GM19099 (cell line): ENCODE results near the gene SLC9A9.

ENCODE experiments used
- POLR2A ChIP-seq: IDR thresholded peaks from 3 replicates; pipeline ENCODE4 v1.6.1; 2011; ENCODE audit warnings: low read depth; ENCODE audit not compliant: insufficient read length; ENCODE audit errors: extremely low read depth

The SLC9A9 gene

DNA sequence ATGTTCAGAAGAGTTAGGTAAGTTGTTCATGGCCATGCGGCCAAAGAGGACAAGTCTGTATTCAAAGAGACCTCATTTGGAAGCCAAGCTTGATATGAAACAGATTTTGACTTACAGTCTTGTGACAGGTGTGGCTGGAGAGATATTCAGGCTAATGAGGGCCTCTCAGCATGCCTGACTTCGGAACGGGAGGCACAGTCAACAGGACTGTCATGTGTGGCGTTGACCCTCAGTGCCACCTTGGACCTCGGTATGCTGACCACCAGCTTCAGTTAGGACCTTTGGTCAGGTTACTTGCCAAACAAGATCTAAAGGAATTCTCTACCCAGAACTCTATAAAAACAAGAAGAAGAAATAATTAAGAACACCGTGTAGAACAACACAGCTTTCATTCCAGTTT lies 604.6 kb downstream of the SLC9A9 start:
- no peak for TF ChIP-seq POLR2A

DNA sequence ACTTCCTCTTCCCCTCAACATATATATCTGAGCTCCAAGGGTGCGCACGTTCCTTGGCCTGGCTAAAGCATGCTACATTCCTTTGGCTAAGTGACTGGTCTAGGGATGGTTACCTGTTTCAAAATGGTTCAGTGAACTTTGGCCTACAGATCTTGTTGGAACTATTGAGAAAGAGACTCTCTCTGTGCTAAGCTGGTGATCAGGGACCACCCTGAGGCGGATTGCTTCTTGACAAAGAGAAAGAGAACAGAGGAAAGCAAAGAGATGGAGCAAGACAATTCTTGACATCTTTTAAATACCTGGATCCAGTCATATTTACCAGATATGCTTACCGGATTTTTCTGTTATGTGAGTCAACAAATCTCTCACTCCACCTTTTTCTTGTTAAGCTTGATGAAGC lies 605.6 kb downstream of the SLC9A9 start:
- TF ChIP-seq POLR2A = no peak

DNA sequence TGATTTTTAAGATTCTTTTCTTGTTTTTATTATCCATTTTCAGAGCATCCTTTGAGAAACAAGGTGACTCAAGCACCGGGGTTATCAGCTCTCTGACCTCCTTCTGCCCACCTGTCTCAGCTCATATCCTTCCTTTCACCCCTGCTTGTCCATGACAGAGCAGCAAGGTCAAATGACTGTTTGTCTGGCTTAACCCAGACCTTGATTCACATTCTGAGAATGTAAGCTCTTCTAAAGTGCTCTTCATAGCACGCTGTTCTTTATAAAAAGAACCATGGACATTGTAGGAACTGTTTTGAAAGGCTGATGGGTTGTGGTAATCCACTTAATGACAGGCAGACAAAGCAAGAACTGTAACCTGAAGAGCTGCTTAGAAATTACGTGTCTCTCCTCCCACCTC lies 606.2 kb downstream of the SLC9A9 start:
- TF ChIP-seq POLR2A = no peak

DNA sequence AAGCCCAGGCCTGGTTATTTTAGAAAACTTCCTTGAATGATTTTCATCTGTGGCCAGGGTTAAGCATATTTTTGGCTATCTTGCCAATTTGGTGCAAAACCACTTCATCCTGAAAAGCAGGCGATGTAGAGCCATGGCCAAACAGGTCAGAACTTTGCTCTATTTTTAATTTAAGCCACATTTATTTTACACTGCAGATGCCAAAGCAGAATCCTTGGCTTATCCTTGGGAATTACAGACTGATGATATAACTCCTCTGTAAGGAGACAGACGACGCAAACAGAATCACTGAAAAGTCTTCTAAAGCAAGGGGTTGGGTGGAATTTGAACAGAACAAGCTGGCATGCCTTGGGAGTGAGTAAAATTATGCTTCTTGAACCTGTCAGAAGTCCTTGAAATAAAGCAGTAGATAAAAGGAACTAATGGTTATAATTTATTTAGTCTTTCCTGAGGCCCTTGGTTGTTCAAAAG lies 606.8 kb downstream of the SLC9A9 start:
- TF ChIP-seq POLR2A = no peak

DNA sequence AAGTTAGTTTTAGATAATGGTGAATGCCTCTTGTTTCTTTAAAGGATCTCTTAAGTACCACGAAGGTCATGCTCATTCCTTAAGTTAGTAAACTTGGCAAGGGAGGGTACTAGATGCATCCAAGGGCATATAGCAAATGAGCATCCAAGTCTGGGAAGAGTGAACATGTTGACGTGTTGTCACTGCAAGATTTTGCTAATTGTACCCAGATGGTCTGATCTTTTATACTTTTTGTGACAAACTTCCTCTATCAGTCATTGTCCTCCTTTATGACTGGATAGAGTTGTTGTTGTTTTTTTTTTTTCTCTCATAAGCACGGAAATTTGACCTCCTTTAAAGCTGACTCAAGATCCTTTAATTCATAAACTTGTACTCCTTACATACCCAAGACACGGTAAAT lies 607.4 kb downstream of the SLC9A9 start:
- TF ChIP-seq POLR2A = no peak

DNA sequence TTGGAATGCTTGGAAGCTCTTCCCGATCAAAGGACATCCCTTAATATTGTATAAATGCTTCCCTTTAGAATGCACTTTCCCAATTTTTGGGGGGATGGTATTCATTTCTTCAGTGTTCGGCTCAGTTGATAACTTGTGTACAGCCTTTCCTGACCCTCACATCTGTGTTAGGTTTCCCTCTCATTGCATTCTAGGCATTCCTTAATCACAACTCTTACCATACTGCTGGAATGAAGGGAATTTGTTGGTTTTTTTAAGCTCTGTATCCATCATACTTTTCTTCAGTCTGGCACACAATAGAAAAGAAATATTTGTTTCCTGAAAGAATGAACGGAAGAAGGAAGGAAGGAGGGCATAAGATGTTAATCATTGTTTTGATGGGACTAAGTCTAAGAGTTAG lies 609.2 kb downstream of the SLC9A9 start:
- no peak for TF ChIP-seq POLR2A

DNA sequence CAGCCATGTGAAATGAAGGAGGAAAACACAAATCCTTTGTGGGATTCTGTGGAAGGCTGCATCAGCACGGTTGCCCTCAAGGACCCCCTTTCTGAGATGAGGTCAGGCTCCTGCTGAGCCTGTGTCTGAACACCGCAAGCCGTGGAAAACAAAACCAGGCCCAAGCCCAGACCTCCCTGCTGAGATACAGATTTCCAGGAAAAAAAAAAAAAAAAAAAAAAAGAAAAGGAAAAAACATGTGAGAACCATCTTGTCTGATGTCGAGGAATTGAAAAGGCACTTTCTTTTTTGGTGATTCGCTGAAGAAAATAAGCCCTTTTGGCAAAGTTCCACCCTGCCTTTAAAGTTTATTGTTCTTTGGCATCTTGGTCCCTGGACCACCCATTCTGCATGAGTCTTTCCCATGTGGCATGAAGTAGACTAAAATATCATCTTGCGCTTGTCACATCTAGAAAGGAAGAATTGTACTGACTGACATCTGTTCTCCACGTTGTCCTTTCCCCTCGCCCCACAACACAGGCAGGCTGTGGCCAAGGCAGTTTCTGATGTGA lies 611.1 kb downstream of the SLC9A9 start:
- no peak for TF ChIP-seq POLR2A

DNA sequence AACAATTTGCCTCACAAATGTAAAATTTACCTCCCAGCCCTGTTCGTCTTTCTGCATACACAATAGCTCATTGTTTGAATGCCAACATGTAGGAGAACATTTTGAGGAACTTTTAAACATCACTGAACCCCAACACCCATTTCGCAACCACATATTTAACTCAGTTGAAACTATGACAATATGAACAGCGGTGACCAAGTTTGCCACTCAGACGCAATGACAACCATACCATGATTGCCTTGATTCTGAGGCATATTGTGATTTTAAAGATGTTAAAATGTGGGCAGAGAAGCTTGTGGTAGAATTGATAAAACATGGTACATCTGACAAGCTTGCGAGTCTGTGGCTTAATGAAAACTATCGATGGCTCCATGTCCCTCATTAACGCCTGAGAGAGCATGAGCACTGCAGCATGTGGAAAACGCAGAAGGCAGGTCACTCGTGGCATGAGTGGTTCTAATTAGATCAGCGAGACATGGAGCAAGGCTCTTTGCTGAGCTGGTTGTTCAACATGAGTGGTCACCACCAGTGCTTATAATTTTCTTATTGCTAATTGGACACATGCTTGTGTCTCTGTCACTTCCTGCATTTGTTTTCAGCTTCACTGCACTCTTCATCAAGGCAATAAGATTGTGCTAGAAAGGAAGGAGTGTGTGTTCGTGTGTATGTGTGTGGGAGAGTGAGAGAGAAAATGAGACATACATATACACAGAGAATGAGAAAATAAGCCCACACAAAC lies 611.9 kb downstream of the SLC9A9 start:
- TF ChIP-seq POLR2A = no peak

DNA sequence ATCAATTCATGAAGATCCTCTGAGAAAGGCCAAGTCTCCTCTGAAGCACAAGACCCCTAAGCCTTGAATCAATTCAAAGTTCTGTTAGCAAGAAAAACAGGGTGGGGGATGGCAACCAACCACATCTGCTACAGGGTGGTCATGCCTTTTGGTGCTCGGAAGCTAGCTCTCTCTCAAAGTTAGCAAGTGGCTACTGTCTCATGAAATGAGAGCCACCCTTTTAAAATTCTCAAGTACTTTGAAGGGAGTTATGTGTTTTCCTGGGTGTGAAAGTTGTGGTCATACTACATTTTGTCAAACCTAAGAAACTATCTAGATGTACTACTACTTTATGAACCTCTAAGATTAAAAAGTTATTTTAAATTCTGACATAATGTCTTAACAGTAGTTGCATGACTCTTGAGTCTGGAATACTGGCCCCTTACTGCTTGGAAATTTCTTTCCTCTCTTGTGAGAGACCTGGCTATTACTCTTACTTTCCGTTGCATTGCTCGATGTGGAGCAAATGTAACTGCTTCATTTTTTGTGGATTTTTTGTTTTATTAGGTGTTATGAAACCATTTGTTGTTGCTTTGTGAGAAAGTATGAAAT lies 612.6 kb downstream of the SLC9A9 start:
- TF ChIP-seq POLR2A = no peak

DNA sequence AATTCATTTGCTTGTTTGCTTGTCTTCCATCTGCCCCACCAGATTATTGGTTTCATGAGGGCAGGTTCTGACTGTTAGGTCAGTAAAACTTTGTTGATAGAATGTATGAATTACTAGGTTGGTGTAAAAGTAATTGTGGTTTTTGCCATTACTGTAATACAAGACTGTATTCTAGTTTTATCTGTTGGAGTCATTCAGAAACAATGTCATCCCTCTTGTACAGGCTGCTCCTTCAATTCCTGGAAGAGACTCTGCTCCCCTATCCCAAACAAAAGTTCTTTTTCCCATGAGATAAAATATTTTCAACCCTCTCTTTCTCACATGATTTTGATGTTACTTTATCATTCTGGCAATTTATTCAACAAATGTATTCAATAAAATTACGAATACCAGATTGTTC lies 613.7 kb downstream of the SLC9A9 start:
- TF ChIP-seq POLR2A = no peak

DNA sequence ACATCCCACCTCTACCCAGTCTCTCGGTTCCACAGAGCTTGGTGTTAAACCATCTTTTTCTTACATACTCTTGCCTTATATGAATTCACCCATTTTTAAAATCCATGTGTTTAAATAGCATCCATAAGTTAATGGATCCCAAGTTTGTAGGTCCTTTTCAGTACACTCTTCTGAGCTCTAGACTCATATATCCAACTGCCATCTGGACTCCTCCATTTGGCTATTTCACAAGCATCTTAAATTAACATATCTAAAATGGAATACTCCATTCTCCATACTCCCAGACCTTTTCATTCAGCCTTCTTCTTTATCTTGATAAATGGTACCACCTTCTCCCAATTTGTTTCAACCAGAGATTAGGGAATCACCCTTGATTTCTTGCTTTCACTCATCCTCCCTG lies 615.3 kb downstream of the SLC9A9 start:
- no peak for TF ChIP-seq POLR2A

DNA sequence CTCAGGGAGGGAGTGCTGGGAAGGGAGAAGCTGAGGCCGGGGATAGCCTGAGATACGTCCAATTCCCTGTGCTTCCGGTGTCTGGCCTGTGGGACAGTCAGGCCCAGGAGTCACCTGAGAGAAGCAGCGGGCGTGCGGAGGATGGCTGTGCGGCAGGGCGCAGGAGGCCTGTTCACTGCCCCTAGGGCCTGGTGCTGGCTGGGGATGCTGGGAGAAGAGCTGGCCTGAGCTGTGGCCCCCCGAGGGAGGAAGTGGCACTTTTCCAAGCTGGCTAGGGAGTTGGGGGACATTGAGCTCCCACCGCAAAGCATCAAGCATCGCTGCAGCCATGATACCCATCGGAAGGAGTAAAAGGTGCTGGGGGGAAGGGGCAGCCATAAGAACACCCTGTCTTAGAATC lies 619.9 kb downstream of the SLC9A9 start:
- TF ChIP-seq POLR2A = no peak

DNA sequence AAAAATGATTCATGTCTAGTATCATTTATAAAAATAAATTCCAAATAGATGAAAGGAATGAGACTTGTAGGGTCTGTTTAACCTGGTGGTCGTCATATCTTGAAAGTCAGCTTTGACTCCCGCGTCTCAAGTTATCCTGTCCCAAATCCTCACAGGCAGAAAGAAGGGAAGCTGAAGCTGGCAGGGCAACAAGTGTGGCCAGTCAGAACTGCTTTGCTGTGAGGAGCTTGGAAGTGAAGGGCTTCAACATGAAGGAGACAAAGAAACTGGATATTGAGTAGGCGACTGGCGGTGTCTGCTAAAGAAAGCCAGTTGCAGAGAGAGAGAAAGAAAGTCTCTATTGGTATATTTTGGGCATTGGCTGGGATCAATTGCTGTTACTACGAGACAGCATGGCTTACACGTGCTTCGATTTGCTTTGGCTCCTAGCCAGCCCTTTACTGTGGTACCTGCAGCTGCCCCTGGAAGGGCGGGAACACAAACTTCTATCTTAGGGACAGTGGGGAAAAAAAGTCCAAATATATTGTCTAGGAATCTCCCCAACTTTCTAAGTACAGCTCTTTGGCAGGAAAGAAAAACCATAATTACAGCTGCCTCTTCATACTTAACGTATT lies 621.5 kb downstream of the SLC9A9 start:
- TF ChIP-seq POLR2A = no peak

DNA sequence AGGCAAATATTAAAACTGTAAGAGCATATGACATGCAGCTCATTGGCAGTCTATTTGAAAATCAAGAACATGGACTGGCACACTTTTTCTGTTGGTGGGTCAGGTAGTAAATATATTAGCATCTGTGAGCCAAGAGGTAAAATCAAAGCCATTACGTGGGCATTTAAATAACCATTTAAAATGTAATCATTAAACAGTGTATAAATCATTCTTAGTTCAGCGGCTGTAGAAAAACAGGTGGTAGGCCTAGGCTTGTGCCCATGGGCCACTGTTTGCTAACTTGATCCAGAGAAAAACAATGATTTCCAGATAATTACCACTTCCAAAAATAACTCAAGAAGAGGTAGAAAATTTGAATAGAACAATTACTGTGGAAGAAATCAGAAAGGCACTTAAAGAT lies 623.6 kb downstream of the SLC9A9 start:
- no peak for TF ChIP-seq POLR2A

DNA sequence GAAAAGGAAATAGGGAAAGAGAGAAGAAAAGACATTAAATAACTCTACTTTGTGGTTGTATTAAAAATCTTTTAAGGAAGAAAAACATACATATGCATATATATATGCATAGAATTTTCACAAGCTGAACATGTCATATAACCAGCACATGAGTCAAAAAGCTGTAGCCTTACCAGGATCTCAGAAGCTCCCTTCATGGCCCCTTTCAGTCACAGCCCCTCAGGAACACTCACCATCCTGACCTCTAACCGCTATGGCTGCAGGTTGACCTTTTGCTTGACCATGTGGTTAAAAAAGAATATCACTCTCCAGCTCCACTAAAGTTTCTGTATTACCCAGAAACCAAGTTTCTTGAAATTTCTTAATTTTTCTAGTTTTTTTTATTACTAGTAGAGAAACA lies 625.3 kb downstream of the SLC9A9 start:
- TF ChIP-seq POLR2A = no peak

DNA sequence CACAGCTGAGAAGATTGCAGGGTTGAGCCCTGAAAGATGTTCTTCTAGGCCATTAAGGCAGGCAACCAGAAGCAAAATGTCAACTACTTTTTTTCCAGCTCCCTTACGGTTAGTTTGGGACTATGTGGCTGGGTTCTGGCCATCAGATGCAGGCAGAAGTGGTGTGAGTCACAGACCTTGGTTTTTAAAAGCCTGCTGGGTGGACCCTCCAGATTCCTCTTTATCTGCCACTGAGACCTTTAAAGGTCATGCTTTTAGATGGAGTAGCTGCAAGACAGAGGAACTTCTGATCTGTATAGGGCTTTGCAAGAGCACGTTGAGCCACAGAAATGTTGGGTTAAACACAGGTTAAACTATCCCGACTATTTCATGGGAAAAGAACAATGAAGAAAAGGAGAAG lies 625.8 kb downstream of the SLC9A9 start:
- no peak for TF ChIP-seq POLR2A
